GM06990 (cell line): ENCODE data around the gene JADE1.
A peak's percentile ranks its signal among the peaks of the same experiment; 100 is the strongest.

Experiments
- DNase-seq: peaks from one replicate; pipeline ENCODE4 v3.0.0-alpha.2; 2011; ENCODE audit not compliant: insufficient read length; ENCODE audit errors: extremely low read depth
- H3K27me3 ChIP-seq: replicated peaks from 2 replicates; pipeline ENCODE4 v1.6.0; 2011; ENCODE audit warnings: low read length; ENCODE audit not compliant: control insufficient read depth, insufficient read depth
- H3K36me3 ChIP-seq: 2 replicates; pipeline ENCODE4 v1.5.1; 2011; ENCODE audit warnings: low read length; ENCODE audit not compliant: control insufficient read depth, insufficient read depth
- H3K4me3 ChIP-seq: replicated peaks from 2 replicates; pipeline ENCODE4 v1.5.1; 2011; ENCODE audit warnings: low read depth, mild to moderate bottlenecking, control low read depth, low read length
- CTCF ChIP-seq: IDR thresholded peaks from 2 replicates; pipeline ENCODE4 v1.5.1; 2011; ENCODE audit warnings: low read length, control low read depth, mild to moderate bottlenecking, inconsistent platforms; ENCODE audit not compliant: insufficient read depth, poor library complexity, severe bottlenecking

JADE1 gene

GRCh38 chr4:128811571-128812441 lies 2.3 kb downstream of the JADE1 start:
- no peaks in the 10 kb centered on the region for H3K36me3 ChIP-seq
- peak; percentile 96 for DNase-seq
- no peak for TF ChIP-seq CTCF
- H3K27me3 ChIP-seq = no peaks in the 10 kb centered on the region
- peak overlapping the region; percentile 59 for H3K4me3 ChIP-seq

- Histone ChIP-seq H3K27me3 (no peaks in the 10 kb centered on the region), H3K4me3 (peak overlapping the region; percentile 59), H3K36me3 (no peaks in the 10 kb centered on the region)
- no peak for TF ChIP-seq CTCF
- DNase-seq = no peak
These were observed 3.1 kb downstream of the JADE1 start for GRCh38 chr4:128812442-128813235.

GRCh38 chr4:128813965-128814364 lies 4.5 kb downstream of the JADE1 start:
- DNase-seq = no peak
- H3K4me3 ChIP-seq = no peak overlapping the region
- no peak for TF ChIP-seq CTCF
- no peaks in the 10 kb centered on the region for H3K27me3 ChIP-seq
- no peaks in the 10 kb centered on the region for H3K36me3 ChIP-seq

GRCh38 chr4:128818442-128818841 lies 8.9 kb downstream of the JADE1 start:
- Histone ChIP-seq H3K27me3 (no peaks in the 10 kb centered on the region), H3K36me3 (no peaks in the 10 kb centered on the region), H3K4me3 (no peak overlapping the region)
- no peak for DNase-seq
- TF ChIP-seq CTCF = no peak

GRCh38 chr4:128819082-128819742 lies 9.7 kb downstream of the JADE1 start:
- TF ChIP-seq CTCF = no peak
- no peak for DNase-seq
- Histone ChIP-seq H3K4me3 (no peak overlapping the region), H3K27me3 (no peaks in the 10 kb centered on the region), H3K36me3 (no peaks in the 10 kb centered on the region)
